ENCODE data around the gene TTLL8. TPM values are rescaled to one million over a fixed set of nuclear protein-coding genes. Genes with fewer than 3 reads are reported as not detected.

TTLL8 gene
- total and polyA plus RNA-seq, 2 donors (not counting 3 experiments of a cell fraction or from before 2014, with no cell fraction given): not detected

- TF ChIP-seq JUN (IDR thresholded peaks at IDR 0.05; ENCODE audit: borderline replicate concordance, insufficient read depth, insufficient read length, low read depth) (no peak), POLR2A (IDR thresholded peaks at IDR 0.05; ENCODE audit: low read depth, low read length) (no peak), CTCF (IDR thresholded peaks at IDR 0.05; ENCODE audit: extremely low read depth in 1 of 2, insufficient read depth in 1 of 2, low read depth in 1 of 2, low read length in 2 of 2) (no peak), MAX (IDR thresholded peaks at IDR 0.05; ENCODE audit: insufficient read depth, insufficient read length) (no peak), MYC (IDR thresholded peaks at IDR 0.05; ENCODE audit: low read depth, low read length) (no peak), GATA2 (IDR thresholded peaks at IDR 0.05; ENCODE audit: insufficient read depth, insufficient read length, low read depth, low read length) (no peak), POLR2AphosphoS5 (IDR thresholded peaks at IDR 0.05; ENCODE audit: insufficient read depth, low read depth, low read length) (no peak), FOS (IDR thresholded peaks at IDR 0.05; ENCODE audit: borderline replicate concordance, insufficient read depth, low read length) (no peak), EZH2 (IDR thresholded peaks at IDR 0.05; ENCODE audit: borderline replicate concordance, low read depth, low read length, severe bottlenecking) (no peak)
- no peaks in the 10 kb centered on the region for H3K4me1 ChIP-seq (ENCODE audit: control insufficient read depth, extremely low read depth, insufficient read depth, low read length)
- no peaks in the 10 kb centered on the region for H3K79me2 ChIP-seq (ENCODE audit: control insufficient read depth, insufficient read depth, low read length)
- FAIRE-seq: no peak
- BruUV-seq (replicated peaks): no TSS peak
- dilution Hi-C loops (cut with MboI; ENCODE audit: extremely low pct_ligation_motif_present, low sequenced_read_pairs): no loop called here
- DNase-seq (ENCODE audit: low read depth, low spot score): no peak
- CTCF ChIA-PET: interaction anchor here (1.3 kb wide), 1 partner anchor 104 kb away, joined by 4 read pairs; no protein-coding TSS in a partner anchor
- H3K9me1 ChIP-seq (replicated peaks; ENCODE audit: control insufficient read depth, extremely low read depth, insufficient read depth, low read length): no peaks in the 10 kb centered on the region
- H4K20me1 ChIP-seq (replicated peaks; ENCODE audit: control insufficient read depth, extremely low read depth, insufficient read depth, low read length): no peaks in the 10 kb centered on the region
- H3K9ac ChIP-seq (replicated peaks; ENCODE audit: extremely low read depth, insufficient read depth, low read length): no peak overlapping the region
- POLR2A ChIA-PET: no interaction called here
- intact Hi-C loops (cut with micrococcal nuclease): no loop called here
- H3K27me3 ChIP-seq (ENCODE audit: control insufficient read depth in 2 of 2, insufficient read depth in 2 of 2, low read length in 2 of 2): no peaks in the 10 kb centered on the region
- no peaks in the 10 kb centered on the region for H3K36me3 ChIP-seq (ENCODE audit: control insufficient read depth in 2 of 2, extremely low read depth in 1 of 2, insufficient read depth in 2 of 2, low read length in 2 of 2)
- no peak overlapping the region for H3K4me3 ChIP-seq (replicated peaks in 1 of 3; ENCODE audit: insufficient read depth in 1 of 3, low read depth in 1 of 3, low read length in 3 of 3)
- no peak overlapping the region for H2AFZ ChIP-seq (ENCODE audit: low read depth, low read length)
- no peak overlapping the region for H3K27ac ChIP-seq (ENCODE audit: insufficient read depth, low read depth, low read length)
- H3K4me2 ChIP-seq (ENCODE audit: insufficient read depth, low read length): no peak overlapping the region
- no peaks in the 10 kb centered on the region for H3K9me3 ChIP-seq (replicated peaks; ENCODE audit: control insufficient read depth, insufficient read depth, low read length)
Observed at GRCh38 chr22:50035131-50035881, 22.8 kb downstream of the TTLL8 start.
